SU-DHL-6 (cell line): Measurements from ENCODE around the gene PIM1.
"Not testable (repeated sequence)": the region's sequence is repeated elsewhere in the genome, so short reads cannot be mapped to it uniquely, and the experiment has no call there.

Source experiments
- H2AFZ ChIP-seq: fragments of 200-600 bp; sonication (generic); 2 replicates; pipeline ENCODE4 v1.6.1; 2014; ENCODE audit warnings: low read depth, mild to moderate bottlenecking, moderate library complexity, mixed read lengths, antibody characterized with exemption, low read length; ENCODE audit not compliant: severe bottlenecking
- H3F3A ChIP-seq: fragments of 200-600 bp; shearing (Covaris generic); 2 replicates; pipeline ENCODE4 v1.6.0; 2016; ENCODE audit warnings: antibody characterized with exemption, mild to moderate bottlenecking; ENCODE audit not compliant: insufficient read depth
- H3K27ac ChIP-seq: fragments of 200-600 bp; sonication (generic); 2 replicates; pipeline ENCODE4 v1.5.1; 2016; ENCODE audit warnings: low read depth, mild to moderate bottlenecking, low read length, moderate library complexity, mixed read lengths
- H3K27me3 ChIP-seq: fragments of 200-600 bp; sonication (generic), shearing (Covaris generic); 2 replicates; pipeline ENCODE4 v1.6.0; 2014; ENCODE audit warnings: mild to moderate bottlenecking, low read length
- H3K36me3 ChIP-seq: fragments of 200-600 bp; sonication (generic); 2 replicates; pipeline ENCODE4 v1.6.1; 2014; ENCODE audit warnings: mild to moderate bottlenecking, low read length, mixed read lengths
- H3K4me2 ChIP-seq: fragments of 300-600, 200-600 bp; shearing (Covaris generic), sonication (generic); 2 replicates; pipeline ENCODE4 v1.6.0; 2014; ENCODE audit warnings: low read length, low read depth, mild to moderate bottlenecking; ENCODE audit not compliant: poor library complexity, severe bottlenecking
- H3K4me3 ChIP-seq: fragments of 200-600 bp; sonication (generic); 2 replicates; pipeline ENCODE4 v1.5.1; 2014; ENCODE audit warnings: antibody characterized with exemption, low read length, mild to moderate bottlenecking, mixed read lengths; ENCODE audit not compliant: insufficient read depth, poor library complexity, severe bottlenecking
- H3K79me2 ChIP-seq: fragments of 200-600 bp; sonication (generic); 2 replicates; pipeline ENCODE4 v1.6.1; 2014; ENCODE audit warnings: mild to moderate bottlenecking, low read length, moderate library complexity; ENCODE audit not compliant: insufficient read depth
- H3K9ac ChIP-seq: fragments of 200-600 bp; sonication (generic); 2 replicates; pipeline ENCODE4 v1.7.0; 2014; ENCODE audit warnings: mild to moderate bottlenecking, low read length
- H3K9me2 ChIP-seq: fragments of 200-600 bp; sonication (generic); replicated peaks from 2 replicates; pipeline ENCODE4 v1.6.1; 2014; ENCODE audit warnings: low read length; ENCODE audit not compliant: insufficient read depth
- H3K9me3 ChIP-seq: fragments of 200-600 bp; sonication (generic); 2 replicates; pipeline ENCODE4 v1.6.1; 2014; ENCODE audit warnings: low read length, mixed read lengths; ENCODE audit not compliant: insufficient read depth
- H4K20me1 ChIP-seq: fragments of 200-600 bp; sonication (generic); 2 replicates; pipeline ENCODE4 v1.6.1; 2014; ENCODE audit warnings: low read depth, mild to moderate bottlenecking, antibody characterized with exemption, low read length, moderate library complexity, mixed read lengths
- EZH2phosphoT487 ChIP-seq: fragments of 200-600 bp; sonication (generic), shearing (Covaris generic); conservative IDR thresholded peaks from 2 replicates; pipeline ENCODE4 v1.6.1; 2018; ENCODE audit warnings: mild to moderate bottlenecking, antibody characterized with exemption, low read length, moderate library complexity, mixed read lengths
- TF ChIP-seq, protein P1 (sequence below): fragments of 200-600 bp; sonication (generic); IDR thresholded peaks from one replicate; pipeline ENCODE4 v1.5.1; 2017; ENCODE audit warnings: antibody characterized with exemption, mild to moderate bottlenecking, low read length, moderate library complexity; ENCODE audit not compliant: insufficient read depth, poor library complexity, severe bottlenecking

Gene PIM1

DNA sequence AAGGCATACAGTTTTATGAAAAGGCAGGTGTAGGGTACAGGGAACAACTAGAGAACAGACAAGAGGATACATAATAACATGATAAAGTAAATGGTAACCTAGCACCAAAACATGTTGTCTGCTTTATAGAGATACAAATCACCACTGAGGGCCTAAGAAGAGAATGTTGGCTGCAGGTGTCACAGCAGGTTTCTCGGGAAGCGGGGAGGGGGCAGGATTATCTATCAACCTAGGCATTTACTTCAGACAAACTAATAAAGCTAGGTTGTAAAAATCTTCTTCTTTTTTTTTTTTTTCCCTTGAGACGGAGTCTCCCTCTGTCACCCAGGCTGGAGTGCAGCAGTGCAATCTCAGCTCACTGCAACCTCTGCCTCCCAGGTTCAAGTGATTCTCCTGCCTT, 22.7 kb downstream of the PIM1 start:
- no peak overlapping the region for H3K4me2 ChIP-seq
- no peaks in the 10 kb centered on the region for H3K79me2 ChIP-seq
- H3K4me3 ChIP-seq, result no peak overlapping the region
- H3K36me3 ChIP-seq, result no peaks in the 10 kb centered on the region
- no peak overlapping the region for H3K27ac ChIP-seq
- no peaks in the 10 kb centered on the region for H4K20me1 ChIP-seq
- H3K9me3 ChIP-seq, result no peaks in the 10 kb centered on the region
- H3K27me3 ChIP-seq, result no peaks in the 10 kb centered on the region
- TF ChIP-seq, protein P1, sequence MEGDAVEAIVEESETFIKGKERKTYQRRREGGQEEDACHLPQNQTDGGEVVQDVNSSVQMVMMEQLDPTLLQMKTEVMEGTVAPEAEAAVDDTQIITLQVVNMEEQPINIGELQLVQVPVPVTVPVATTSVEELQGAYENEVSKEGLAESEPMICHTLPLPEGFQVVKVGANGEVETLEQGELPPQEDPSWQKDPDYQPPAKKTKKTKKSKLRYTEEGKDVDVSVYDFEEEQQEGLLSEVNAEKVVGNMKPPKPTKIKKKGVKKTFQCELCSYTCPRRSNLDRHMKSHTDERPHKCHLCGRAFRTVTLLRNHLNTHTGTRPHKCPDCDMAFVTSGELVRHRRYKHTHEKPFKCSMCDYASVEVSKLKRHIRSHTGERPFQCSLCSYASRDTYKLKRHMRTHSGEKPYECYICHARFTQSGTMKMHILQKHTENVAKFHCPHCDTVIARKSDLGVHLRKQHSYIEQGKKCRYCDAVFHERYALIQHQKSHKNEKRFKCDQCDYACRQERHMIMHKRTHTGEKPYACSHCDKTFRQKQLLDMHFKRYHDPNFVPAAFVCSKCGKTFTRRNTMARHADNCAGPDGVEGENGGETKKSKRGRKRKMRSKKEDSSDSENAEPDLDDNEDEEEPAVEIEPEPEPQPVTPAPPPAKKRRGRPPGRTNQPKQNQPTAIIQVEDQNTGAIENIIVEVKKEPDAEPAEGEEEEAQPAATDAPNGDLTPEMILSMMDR, result no peak
- TF ChIP-seq EZH2phosphoT487, result no peak
- H3K9me2 ChIP-seq, result no peaks in the 10 kb centered on the region
- no peak overlapping the region for H2AFZ ChIP-seq
- no peak overlapping the region for H3K9ac ChIP-seq
- no peaks in the 10 kb centered on the region for H3F3A ChIP-seq

DNA sequence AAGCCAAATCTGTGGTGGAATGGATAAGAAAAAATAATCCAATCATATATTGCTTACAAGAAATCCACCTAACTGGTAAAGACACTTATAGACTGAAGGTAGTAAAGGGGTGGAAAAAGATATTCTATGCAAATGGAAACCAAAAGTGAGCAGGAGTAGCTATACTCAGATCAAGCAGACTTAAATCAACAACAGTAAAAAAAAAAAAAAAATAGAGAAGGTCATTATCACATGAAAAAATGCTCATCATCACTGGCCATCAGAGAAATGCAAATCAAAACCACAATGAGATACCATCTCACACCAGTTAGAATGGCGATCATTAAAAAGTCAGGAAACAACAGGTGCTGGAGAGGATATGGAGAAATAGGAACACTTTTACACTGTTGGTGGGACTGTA, 24.9 kb downstream of the PIM1 start:
- H3K27me3 ChIP-seq, H4K20me1 ChIP-seq, H3K36me3 ChIP-seq, H3K4me2 ChIP-seq, H3K4me3 ChIP-seq, H3K9me3 ChIP-seq, H2AFZ ChIP-seq, H3K79me2 ChIP-seq, H3F3A ChIP-seq, H3K9me2 ChIP-seq, H3K27ac ChIP-seq, H3K9ac ChIP-seq: not testable (repeated sequence)

DNA sequence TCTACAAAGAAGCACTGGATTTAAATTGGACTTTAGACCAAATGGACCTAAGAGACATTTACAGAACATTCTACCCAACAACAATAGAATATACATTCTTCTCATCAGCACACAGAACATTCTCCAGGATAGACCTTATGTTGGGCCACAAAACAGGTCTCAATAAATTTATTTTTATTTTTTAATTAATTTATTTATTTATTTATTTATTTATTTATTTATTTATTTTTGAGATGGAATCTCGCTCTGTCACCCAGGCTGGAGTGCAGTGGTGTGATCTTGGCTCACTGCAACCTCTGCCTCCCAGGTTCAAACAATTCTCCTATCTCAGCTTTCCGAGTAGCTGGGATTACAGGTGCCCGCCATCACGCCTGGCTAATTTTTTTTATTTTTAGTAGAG, 26.5 kb downstream of the PIM1 start:
- not testable (repeated sequence) for H3K4me2 ChIP-seq, H3K27ac ChIP-seq, H3F3A ChIP-seq, H3K4me3 ChIP-seq, H4K20me1 ChIP-seq, H3K9ac ChIP-seq, H3K79me2 ChIP-seq, H2AFZ ChIP-seq, H3K9me2 ChIP-seq, H3K27me3 ChIP-seq, H3K36me3 ChIP-seq, H3K9me3 ChIP-seq

DNA sequence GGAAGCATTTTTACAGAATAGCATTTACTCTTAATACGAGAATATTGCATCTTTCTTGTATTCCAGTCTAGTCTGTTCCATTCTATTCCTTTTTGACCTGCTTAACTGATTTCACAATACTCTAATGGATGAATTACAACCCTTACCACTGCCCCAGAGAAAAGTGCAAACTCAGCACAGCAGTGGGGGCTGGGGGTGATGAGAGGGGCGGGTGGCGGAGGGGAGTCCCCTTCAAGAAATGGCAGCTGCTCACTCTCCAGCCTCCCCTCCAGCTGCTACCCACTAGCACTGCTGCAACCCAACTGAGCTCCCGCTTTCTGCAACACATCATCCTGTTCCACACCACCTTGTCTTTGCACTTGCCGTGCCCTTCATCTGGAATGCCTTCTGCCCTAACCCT, 30.1 kb downstream of the PIM1 start:
- Histone ChIP-seq H3K9me2 (no peaks in the 10 kb centered on the region), H3K27me3 (no peaks in the 10 kb centered on the region), H3K4me2 (no peak overlapping the region), H3K9ac (no peak overlapping the region), H3K9me3 (no peaks in the 10 kb centered on the region), H4K20me1 (no peaks in the 10 kb centered on the region), H3F3A (no peaks in the 10 kb centered on the region), H3K36me3 (no peaks in the 10 kb centered on the region), H2AFZ (no peak overlapping the region), H3K27ac (no peak overlapping the region), H3K4me3 (no peak overlapping the region), H3K79me2 (no peaks in the 10 kb centered on the region)
- no peak for TF ChIP-seq EZH2phosphoT487
- TF ChIP-seq, protein P1, result no peak
